ENCODE results near the gene PCA3. TPM values are rescaled to one million over a fixed set of nuclear protein-coding genes. Genes with fewer than 3 reads are reported as not detected.

The PCA3 gene
- total and polyA plus RNA-seq, 9 of the 15 experiments (the other 6 are each of a cell fraction or from before 2014, with no cell fraction given): not detected

- no peak for TF ChIP-seq TRIM25 (IDR thresholded peaks at IDR 0.05; ENCODE audit: borderline replicate concordance)
These were observed 48.4 kb downstream of the PCA3 start (continued) for GRCh38 chr9:76812591-76812990.

GRCh38 chr9:76817489-76817888 lies 53.3 kb downstream of the PCA3 start:
- no peak for ATAC-seq
- H3K9me1 ChIP-seq (ENCODE audit: control insufficient read depth, insufficient read depth, low read length): no peaks in the 10 kb centered on the region
- no peak overlapping the region for H3K4me2 ChIP-seq (ENCODE audit: insufficient read depth, low read length)
- in situ Hi-C loops (cut with MboI): loop anchor here (25.0 kb wide), 1 partner anchor 170 kb away; no protein-coding TSS in a partner anchor
- ChIA-PET CTCF (ENCODE audit: low intra/inter-chr PET ratio) (no interaction called here), POLR2A (no interaction called here)
- H3K79me2 ChIP-seq (ENCODE audit: control insufficient read depth, insufficient read depth, low read length): no peaks in the 10 kb centered on the region
- no peak overlapping the region for H3K9ac ChIP-seq (ENCODE audit: insufficient read depth in 1 of 2, low read depth in 2 of 2, low read length in 2 of 2)
- no peak for DNase-seq (ENCODE audit: extremely low read depth in 1 of 4, low spot score in 3 of 4)
- no peaks in the 10 kb centered on the region for H3K9me3 ChIP-seq (replicated peaks; ENCODE audit: control insufficient read depth, insufficient read depth, low read depth, low read length)
- H4K20me1 ChIP-seq (replicated peaks; ENCODE audit: control insufficient read depth, insufficient read depth, low read length): no peaks in the 10 kb centered on the region
- H2AFZ ChIP-seq (ENCODE audit: low read depth, low read length): no peak overlapping the region
- no peaks in the 10 kb centered on the region for H3K36me3 ChIP-seq (ENCODE audit: control insufficient read depth, insufficient read depth, low read length)
- FAIRE-seq: no peak
- H3K4me3 ChIP-seq: no peak overlapping the region
- no peak overlapping the region for H3K27ac ChIP-seq (ENCODE audit: extremely low read depth, low read depth, low read length)
- 8% methylated on average over 1 of the region's 1 CpG for WGBS (ENCODE audit: insufficient coverage, low coverage, missing lambda C conversion rate)
- intact Hi-C loops (cut with micrococcal nuclease): no loop called here
- H3K4me1 ChIP-seq (replicated peaks in 1 of 2; ENCODE audit: control insufficient read depth in 2 of 2, insufficient read depth in 2 of 2, low read length in 2 of 2): no peaks in the 10 kb centered on the region
- no TSS peak for BruUV-seq (replicated peaks)
- H3K27me3 ChIP-seq (ENCODE audit: control insufficient read depth in 2 of 2, insufficient read depth in 2 of 2, low read length in 2 of 2): no peaks in the 10 kb centered on the region; a peak in 1 of 5 replicates
- TF ChIP-seq CUX1 (CRISPR knock-in tag; IDR thresholded peaks at IDR 0.05): no peak
- TF ChIP-seq ILF3 (IDR thresholded peaks at IDR 0.05; ENCODE audit: borderline replicate concordance): no peak
- no peak for TF ChIP-seq USF1 (CRISPR knock-in tag; IDR thresholded peaks at IDR 0.05)
- TF ChIP-seq GTF2F1 (IDR thresholded peaks at IDR 0.05; ENCODE audit: low read depth, low read length): no peak
- TF ChIP-seq ZBTB2 (IDR thresholded peaks at IDR 0.05): no peak
- TF ChIP-seq SNAPC5 (CRISPR knock-in tag; IDR thresholded peaks at IDR 0.05): no peak
- TF ChIP-seq MYNN (IDR thresholded peaks at IDR 0.05): no peak
- TF ChIP-seq MYNN (CRISPR knock-in tag; IDR thresholded peaks at IDR 0.05): no peak
- no peak for TF ChIP-seq PTTG1 (tag; IDR thresholded peaks at IDR 0.05; ENCODE audit: low read depth)
- TF ChIP-seq MAX (CRISPR knock-in tag; IDR thresholded peaks at IDR 0.05): no peak
- TF ChIP-seq ESRRA (IDR thresholded peaks at IDR 0.05; ENCODE audit: borderline replicate concordance, low read depth): no peak
